Epithelial cell of esophagus (primary cell): ENCODE data around the gene ADAMTSL5.
"Not testable (repeated sequence)": the region's sequence is repeated elsewhere in the genome, so short reads cannot be mapped to it uniquely, and the experiment has no call there.

ENCODE experiments used
- DNase-seq: peaks from one replicate; pipeline ENCODE4 v3.0.0; 2010; ENCODE audit warnings: low read depth
- H3K4me3 ChIP-seq: 2 replicates; pipeline ENCODE4 v1.5.1; 2011; ENCODE audit warnings: mild to moderate bottlenecking, low read length, control low read depth
- TF ChIP-seq, protein P1 (sequence below): IDR thresholded peaks from 2 replicates; pipeline ENCODE4 v1.5.1; 2011; ENCODE audit warnings: low read depth, mild to moderate bottlenecking, low read length, control low read depth, inconsistent platforms; ENCODE audit not compliant: insufficient read depth; ENCODE audit errors: missing control alignments

The ADAMTSL5 gene

GRCh38 chr19:1478934-1479707 lies 33.7 kb downstream of the ADAMTSL5 start, which contains the start of gene C19orf25:
TSS of gene C19orf25 (minus strand) at chr19:1479215. CDS start at chr19:1478903, 312 bp downstream.
- peak within 1 kb of the TSS; percentile 87 for H3K4me3 ChIP-seq
- peak; percentile 96 for DNase-seq
- TF ChIP-seq, protein P1, sequence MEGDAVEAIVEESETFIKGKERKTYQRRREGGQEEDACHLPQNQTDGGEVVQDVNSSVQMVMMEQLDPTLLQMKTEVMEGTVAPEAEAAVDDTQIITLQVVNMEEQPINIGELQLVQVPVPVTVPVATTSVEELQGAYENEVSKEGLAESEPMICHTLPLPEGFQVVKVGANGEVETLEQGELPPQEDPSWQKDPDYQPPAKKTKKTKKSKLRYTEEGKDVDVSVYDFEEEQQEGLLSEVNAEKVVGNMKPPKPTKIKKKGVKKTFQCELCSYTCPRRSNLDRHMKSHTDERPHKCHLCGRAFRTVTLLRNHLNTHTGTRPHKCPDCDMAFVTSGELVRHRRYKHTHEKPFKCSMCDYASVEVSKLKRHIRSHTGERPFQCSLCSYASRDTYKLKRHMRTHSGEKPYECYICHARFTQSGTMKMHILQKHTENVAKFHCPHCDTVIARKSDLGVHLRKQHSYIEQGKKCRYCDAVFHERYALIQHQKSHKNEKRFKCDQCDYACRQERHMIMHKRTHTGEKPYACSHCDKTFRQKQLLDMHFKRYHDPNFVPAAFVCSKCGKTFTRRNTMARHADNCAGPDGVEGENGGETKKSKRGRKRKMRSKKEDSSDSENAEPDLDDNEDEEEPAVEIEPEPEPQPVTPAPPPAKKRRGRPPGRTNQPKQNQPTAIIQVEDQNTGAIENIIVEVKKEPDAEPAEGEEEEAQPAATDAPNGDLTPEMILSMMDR: no peak

DNA sequence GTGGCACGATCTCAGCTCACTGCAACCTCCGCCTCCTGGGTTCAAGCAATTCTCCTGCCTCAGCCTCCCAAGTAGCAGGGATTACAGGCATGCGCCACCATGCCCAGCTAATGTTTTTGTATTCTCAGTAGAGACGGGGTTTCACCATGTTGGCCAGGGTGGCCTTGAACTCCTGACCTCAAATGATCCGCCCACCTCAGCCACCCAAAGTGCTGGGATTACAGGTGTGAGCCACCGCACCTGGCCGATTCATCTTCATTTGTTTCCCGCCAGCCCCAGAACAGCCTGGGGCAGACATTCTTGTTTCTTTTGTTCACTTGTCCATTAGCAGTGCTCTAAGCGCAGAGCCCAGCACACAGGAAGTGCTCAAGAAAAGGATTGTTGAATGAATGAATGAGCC lies 35.8 kb downstream of the ADAMTSL5 start:
- not testable (repeated sequence) for H3K4me3 ChIP-seq
- DNase-seq: peak; percentile 36

DNA sequence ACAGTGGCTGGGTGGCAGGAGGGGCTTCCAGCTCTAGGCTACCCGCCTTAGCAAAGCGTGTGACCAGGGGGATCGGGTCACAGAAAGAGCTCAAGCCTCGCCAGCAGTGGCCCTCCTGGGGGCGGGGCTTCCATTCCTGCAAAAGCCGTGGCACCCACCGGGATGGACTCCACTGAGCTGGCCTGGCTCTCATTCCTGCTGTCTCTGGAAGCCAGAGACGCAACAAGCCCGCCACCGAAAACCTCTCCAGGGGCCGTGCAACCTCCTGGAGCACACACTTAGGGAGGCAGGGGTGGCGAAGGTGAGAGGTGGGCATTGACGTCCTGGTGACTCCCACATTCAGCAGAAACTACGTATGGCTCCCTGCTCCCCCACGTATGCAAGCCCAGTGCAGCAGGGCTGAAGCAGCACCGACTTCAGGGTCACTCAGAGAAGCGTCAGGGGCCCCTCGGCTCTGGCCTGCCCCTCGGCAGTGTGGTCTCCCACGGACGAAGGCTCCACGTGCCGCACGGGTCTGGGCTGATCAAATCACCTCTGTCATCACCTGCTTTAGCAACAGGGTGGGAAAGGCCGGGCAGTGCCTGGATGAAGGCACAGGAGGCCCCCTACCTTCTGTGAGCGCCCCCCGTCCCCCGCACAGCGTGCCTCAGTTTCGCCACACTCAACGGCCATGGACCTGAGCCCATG lies 36.9 kb downstream of the ADAMTSL5 start:
- no peak for DNase-seq
- no peak overlapping the region for H3K4me3 ChIP-seq
- TF ChIP-seq, protein P1: no peak

GRCh38 chr19:1474765-1475351 lies 38.0 kb downstream of the ADAMTSL5 start:
- DNase-seq: no peak
- no peak overlapping the region for H3K4me3 ChIP-seq
- TF ChIP-seq, protein P1: no peak

- DNase-seq: no peak
- no peak overlapping the region for H3K4me3 ChIP-seq
- TF ChIP-seq, protein P1: no peak
These were observed 38.6 kb downstream of the ADAMTSL5 start for GRCh38 chr19:1474011-1474764.

DNA sequence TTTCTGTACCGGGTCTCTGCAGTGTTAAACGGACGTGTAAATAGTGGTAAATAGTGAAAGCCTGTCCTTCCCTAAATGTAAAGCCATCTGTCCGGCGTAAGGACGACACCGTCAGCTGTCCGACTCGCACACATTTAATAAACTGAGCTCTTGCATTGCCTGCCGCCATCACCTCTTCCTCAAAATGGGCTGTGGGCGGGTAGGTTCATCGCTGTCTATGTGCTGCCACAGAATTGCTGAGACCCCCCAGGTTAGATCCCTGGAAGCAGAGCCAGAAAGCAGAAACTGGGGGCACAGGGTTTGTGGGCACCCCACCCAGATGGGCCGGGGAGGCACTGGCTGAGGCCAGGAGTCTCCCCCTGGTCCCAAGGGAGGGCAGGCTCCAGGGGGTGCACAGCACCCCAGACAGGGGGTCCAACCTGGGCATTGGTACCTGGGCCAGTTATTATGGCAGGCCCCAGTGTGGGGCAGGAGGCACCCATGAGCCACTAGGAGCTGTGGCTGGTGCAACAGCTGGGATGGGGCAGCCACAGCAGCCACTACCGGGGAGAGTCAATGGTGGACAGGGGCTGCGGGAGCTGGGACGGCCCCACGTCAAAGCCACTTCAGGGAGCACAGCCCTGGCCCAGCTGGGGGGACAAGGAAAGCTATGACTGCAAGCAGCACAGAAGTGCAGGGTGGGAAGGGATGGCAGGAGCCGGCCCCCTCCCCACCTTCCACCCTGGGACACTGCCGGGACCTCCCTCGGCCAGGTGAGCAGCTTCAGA lies 39.6 kb downstream of the ADAMTSL5 start:
- DNase-seq: no peak
- TF ChIP-seq, protein P1: no peak

More for the DNA sequence above, 39.6 kb downstream of the ADAMTSL5 start:
- no peak overlapping the region for H3K4me3 ChIP-seq
